GM19452 (cell line): ENCODE data around the gene RBMS3.
"Not testable (repeated sequence)": the region's sequence is repeated elsewhere in the genome, so short reads cannot be mapped to it uniquely, and the experiment has no call there.

Experiments
- ATAC-seq: cut with Tn5 transposase; IDR thresholded peaks from one replicate; pipeline ENCODE4 v1.9.1; 2021; ENCODE audit not compliant: unreplicated experiment

RBMS3 gene

DNA sequence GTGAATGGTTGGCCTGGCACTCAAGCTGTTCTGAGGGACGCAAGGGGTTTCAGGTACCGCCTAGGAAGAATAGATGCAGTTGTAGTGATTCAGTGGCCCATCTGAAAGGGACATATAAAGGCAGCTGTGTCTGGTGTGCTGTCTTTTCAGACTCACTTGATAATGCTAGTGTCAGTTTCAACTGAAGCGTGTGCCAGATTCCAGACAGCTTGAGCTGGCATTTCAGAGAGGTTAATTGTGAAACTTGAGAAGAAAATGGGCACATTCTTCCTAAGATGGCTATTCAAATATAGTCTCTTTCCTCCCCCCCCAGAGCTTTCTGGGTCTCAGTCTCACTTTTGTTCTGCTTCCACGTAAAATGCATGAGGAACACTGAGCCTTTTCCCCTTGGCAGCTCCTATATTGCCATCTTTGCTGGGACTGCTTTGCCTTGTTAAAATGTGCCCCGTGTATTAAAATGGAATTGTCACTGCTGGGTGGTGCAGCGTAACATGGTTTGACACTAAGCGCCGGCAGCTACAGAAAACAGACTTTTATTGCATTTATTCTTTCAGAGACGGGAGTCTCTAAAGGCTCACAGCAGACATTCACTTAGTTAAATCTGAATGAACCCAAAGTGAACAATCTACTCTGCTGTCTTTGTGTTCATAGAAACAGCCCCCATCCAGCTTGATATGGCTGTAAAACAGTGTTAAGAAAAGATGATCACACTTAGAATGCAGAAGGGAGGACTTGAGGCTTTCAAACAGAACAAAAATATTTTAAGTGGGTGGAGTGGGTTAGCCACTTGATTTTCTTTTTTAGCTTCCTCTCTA is 478.7 kb downstream of the RBMS3 start:
- no peak for ATAC-seq

DNA sequence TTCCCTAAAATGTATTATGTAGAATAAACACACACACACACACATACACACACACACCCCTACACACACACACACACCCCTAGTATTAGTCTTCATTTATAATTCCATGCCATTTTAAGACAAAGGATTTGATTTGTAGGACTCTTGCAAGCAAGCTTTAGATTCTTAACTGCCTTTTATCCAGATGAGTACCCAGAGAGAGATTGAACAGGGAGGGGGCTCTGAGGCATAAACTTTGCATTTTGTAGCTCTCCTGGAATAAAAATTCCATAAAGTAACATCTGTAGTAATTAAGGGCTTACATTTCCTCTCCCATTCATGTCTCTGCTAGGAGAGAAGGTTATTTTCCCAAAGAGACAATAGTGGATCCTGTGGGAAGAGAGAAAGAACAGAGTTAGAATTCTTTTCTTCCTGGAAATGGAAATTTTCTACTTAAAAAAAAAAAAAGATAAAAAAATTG is 479.4 kb downstream of the RBMS3 start:
- no peak for ATAC-seq

DNA sequence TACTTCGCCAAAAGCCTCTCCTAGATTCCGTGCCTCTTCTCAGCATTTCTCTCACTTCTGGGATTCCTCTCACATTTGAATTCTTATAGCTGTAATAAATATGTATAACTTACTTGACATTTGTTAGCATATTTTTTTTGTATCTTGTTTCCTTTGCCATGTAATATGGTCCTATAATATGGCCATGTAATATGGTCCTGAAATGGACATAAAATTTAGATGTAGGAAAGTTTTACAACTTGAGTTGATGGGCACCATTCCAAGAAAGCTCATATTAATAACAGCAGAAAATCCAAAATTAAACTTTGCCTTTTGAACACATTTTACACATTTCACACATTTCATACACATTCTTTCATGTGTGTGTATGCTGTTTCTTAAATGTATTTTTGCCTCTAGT is 480.6 kb downstream of the RBMS3 start:
- ATAC-seq: no peak

DNA sequence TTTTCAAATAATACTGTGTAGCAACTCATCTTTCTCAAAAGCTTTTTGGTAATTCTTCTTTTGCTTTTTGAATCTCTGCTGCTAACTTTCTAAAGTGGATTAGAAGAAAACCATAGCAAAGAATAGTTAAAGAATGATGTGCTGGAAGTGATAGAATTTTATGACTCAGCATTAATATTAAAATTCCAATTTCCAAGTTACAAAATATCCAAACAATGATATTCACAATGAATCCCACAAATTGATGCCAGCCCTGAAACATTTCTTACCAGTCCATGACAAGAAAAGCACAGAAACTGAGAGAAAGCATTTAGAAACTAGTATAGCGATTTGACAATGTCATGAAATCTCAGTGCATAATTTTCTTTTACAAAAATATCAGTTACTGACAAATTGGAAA is 482.2 kb downstream of the RBMS3 start:
- no peak for ATAC-seq

DNA sequence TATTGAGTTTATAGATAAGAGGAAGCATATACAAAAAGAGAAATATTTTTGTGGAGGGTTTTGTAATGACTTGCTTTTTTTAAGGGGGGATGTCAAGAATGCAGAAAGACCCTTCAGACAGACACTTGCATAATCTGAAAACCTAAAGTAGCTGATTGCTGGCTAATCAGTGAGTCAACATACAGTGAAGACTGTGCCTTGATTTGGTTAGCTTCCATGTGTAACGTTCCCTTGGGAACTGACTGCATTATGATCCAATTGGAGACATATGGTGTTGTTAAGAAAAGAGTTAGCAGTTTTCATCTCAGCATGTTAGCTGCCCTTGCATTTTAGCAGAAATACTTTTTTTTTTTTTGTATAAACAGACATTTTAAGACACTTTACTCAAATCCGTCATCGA is 483.2 kb downstream of the RBMS3 start:
- no peak for ATAC-seq

DNA sequence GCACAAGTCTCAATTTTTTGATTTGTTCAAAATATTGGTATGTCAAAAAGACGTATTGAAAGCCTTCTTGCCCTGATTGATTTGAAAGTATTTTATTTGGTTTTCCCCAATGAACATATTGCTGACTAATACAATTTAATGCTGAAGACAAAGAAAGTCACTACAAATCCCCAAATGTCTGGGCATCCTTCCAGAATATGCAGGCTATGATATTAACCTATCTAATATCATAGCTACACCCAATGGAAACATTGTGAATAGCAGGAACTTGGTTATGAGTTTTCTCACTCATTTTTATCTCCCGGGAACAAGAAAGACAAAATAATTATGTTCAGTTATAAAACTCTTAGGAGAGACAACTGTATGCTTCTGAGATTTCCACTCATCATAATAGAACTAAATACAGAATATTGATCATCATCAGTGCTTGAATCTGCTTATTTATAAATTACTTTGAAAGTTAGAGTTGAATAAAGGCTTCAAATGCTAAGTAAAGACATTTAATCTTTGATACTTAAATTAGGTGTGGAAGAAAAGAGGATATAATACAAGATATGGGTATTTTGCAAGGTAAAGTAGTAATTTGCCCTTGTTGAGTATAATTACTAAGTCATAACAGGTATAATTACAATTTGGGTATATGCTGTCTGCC is 483.9 kb downstream of the RBMS3 start:
- ATAC-seq: no peak

DNA sequence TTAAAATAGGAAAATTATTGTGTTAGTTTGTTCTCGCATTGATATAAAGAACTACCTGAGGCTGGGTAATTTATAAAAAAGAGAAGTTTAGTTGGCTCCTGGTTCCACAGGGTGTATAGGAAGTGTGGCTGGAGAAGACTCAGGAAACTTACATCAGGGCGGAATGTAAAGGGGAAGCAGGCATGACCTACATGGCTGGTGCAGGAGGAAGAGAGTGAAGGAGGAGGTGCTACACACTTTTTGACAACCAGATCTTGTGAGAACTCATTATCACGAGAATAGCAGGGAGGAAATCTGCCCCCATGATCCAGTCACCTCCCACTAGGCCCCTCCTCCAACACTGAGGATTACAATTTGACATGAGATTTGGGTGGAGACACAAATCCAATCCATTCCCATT is 490.7 kb downstream of the RBMS3 start:
- ATAC-seq: no peak

DNA sequence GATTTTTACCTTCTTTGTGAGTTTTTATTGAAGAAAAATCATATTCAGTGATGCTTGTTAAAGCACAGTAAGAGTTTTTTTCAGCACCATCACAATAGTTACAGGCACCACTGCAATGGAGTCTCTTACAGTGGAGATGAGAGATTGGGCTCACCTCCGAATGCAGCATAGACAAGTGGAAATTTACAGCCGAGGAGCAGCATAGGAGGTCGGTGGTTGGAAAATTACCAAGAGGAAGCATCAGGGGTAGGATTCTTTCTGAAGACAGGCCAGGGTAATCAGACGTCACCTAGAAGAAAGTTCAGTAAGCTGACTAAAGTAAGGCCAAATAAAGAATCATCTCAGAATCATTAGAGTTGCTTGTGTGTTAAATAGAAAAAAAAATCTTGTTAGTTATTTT is 491.6 kb downstream of the RBMS3 start:
- ATAC-seq: no peak

DNA sequence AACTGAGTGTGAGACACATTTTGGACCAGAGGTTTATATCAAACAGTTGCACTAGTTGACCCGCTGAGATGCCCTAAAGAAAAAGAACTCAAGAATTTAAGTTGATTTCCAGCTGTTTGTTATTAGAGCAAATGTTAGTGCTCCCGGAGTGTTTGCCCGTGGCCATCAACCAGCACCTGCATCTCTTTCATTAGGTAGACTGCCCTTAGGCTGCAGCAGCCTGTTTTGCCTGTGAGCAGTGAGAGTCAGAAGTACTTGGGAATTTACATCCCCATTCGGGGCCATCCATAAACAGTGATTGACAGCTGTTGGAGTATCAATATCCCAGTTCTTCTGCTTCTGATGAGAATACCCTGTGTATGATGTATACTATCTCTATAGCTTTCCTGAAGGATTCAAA is 492.6 kb downstream of the RBMS3 start:
- ATAC-seq: no peak

DNA sequence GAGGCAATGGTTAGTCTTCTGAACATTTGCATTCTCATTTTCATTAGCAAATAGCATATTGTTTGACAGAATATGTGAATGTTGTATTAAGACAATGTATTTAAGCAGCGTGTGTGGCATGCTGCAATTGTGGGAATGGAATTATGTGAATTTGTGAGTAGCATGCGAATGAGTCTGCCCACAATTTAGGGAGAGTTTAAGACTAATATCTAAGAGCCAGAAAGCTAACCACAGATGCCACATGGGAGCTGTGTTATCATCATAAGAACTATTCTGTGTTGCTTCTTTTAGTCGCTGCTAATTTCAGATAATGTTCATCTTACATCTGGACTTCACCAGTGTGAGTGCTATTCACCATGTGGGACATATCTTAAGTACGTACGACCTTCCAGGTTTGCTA is 494.5 kb downstream of the RBMS3 start:
- no peak for ATAC-seq

DNA sequence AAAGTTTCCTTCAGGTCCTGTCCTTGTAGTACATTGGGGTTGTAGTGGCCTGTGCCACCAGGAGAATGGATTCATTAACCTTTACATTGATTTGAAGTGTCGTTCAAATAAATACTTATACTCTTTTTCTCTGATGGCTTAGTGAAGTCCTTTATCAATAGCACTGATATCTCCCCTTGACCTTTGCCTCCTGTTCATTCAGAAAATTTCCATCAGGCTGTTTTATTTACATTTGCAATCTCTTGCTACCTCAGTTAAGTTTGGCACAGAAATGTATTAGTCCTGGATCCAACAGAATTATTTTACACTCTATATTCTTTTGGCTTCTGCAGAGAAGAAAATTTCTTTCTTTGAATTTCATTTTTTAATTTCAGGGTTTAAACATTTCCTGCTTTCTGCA is 497.0 kb downstream of the RBMS3 start:
- no peak for ATAC-seq

DNA sequence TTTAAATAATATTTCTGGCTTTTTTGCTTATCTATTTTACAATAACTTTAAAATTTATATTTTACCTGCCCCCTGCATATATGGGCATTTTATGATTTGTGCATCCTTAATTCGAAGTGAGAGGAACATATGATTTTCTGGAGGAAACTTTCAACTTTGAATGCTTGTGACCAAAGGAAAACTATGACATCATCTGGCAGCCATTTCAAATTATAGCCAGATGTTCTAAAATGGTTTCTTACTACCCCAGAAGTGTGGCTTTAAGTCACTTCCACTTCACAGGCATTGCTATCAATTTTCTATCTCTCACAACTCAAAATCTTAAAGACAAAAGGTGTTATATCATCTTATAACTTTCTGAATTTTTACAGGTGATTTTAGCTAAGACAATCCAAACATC is 508.8 kb downstream of the RBMS3 start:
- no peak for ATAC-seq

DNA sequence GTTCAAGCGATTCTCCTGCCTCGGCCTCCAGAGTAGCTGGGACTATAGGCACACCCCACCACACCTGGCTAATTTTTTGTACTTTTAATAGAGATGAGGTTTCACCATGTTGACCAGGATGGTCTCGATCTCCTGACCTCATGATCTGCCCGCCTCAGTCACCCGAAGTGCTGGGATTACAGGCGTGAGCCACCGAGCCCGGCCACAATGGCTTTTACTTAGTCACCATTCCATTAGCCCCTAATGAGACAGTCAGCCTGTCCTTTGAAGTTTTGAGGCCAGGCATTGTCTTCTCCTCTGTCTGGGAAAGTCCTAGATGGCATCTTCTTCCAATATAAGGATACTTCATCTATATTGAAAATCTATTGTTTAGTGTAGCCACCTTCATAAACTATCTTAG is 515.9 kb downstream of the RBMS3 start:
- ATAC-seq: no peak

DNA sequence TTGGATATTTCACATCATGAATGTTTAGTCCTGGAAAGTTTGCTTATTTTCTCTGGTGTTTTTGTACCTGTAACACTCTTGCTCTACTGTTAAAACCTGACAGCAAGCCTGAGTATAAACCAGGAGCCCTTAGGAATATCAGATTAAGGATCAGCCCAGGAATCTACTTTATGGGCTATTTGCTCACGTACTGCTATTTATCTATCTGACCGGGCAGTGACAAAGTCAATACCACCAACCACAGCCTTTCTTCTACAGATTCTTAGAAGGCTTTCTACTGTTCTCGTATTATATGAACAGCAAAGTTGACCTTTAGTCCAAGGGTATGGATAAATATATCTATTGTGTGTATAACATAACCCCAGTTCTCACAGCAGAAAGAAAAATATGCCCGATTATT is 521.2 kb downstream of the RBMS3 start:
- ATAC-seq: no peak

DNA sequence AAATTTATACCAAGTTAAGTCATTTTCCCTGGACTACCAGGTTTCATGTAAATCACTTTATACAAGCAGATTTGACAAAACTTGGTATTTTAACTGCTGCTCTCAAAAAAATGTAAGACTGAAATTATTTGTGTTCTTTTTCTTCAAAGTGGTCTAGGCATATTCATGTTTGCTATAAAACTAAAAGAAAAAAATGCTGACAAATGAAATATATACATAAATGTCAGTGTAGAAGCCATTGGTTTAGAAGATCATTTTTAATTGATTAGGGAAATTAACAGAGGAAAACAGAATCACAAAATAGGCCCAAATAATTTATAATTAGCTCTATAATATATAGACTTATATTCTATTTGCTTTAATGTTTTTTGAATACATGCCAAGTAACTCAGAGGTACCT is 523.2 kb downstream of the RBMS3 start:
- ATAC-seq: no peak

DNA sequence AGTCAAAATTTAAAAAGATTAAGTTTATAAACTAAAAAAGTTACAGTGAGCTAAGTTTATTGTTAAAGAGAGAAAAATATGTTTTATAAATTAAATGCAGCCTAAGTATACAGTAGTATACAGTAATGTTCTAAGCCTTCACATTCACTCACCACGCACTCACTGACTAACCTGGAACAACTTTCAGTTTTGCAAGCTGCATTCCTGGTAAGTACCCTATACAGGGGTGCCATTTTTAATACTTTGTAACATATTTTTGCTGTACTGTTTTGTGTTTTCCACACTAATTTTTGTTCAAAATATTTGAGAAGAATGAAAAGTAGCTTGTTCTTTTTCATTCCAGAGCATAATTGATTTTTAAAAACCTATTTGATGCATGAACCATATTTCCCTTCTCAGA is 524.9 kb downstream of the RBMS3 start:
- no peak for ATAC-seq

DNA sequence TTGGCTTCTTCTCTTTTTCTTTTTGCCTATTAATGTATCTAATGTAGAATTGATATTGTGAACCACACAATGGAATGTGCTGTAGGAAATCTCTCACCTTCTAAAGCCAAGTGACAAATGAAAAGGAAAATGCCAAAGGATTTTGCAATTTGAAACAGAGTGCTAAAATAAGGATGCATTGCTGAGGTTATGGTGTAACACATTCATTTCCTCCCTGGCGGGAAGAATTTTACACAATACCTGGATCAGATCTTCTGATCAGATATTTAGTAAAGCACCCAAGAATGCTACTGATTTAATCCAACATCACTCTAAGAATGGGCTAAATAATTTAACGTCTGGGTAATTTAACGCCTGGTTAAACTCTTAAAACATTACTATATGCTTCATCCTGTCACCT is 527.5 kb downstream of the RBMS3 start:
- not testable (repeated sequence) for ATAC-seq

DNA sequence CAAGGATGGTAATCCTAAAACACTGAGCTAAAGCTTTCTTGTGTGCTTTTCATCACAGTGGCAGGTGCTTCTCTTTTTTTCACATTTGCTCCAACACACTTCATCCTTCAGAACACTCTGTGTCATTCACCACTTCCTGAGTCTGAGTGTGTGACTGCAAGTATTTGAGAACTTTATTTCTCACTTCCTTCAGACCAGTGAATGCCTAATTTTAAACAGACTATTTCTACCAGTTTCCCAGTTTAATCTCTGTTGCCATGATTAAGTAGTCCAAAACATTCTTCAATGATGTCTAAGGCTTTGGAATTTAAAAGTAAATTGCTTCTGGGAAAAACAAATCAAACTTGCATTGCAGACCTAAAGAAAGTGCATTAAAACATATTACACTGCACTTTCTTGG is 541.2 kb downstream of the RBMS3 start:
- no peak for ATAC-seq

DNA sequence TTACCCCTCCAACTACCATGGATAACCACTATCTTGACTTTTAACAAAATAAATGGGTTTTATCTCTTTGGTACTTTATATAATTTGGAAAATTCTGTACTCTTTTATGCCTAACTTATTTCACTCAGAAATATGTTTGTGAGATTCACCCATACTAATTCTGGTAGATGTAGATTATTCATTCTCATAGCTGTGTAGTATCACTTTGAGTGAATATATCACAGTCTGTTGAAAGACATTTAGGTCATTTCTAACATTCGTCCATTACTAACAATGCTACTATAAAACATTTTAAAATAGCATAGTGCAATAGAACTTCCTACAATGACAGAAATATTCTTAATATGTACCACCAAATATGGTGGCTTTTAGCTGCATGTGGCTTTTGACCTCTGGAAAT is 542.4 kb downstream of the RBMS3 start:
- ATAC-seq: no peak

DNA sequence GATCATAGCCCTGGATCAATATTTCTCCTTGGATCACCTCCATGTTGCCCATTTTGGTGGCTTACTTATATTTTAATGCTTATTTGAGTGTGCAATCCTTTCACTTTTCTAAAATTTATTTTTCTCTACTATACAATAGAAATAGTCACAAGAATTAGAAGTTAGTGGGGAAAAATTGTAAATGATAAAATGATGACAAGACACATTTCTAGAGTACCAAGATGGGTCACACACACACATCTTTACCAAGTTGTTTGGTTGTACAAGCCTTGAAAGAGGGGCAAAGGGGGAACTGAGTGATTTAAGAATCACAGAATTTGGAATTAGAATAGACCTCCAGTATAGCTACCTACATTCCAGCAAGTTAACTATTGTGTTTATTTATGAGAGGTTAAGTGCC is 545.8 kb downstream of the RBMS3 start:
- ATAC-seq: no peak

DNA sequence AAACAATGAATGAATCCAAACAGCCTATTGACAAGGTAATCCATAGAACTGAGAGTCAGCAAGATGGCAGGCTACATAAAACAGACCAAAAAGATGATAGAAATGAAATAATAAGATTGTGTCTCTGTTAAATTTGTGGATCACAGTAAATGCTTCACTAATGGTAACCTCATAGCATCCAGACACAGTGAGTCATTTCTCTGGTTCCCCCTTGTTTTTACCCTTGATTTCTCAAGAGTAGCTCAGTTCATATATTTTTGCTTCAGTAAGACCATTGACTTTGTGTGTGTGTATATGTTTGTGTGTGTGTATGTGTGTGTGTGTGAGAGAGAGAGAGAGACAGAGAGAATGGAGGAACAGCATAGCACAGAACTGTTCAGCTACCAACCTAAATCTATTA is 546.9 kb downstream of the RBMS3 start:
- no peak for ATAC-seq

DNA sequence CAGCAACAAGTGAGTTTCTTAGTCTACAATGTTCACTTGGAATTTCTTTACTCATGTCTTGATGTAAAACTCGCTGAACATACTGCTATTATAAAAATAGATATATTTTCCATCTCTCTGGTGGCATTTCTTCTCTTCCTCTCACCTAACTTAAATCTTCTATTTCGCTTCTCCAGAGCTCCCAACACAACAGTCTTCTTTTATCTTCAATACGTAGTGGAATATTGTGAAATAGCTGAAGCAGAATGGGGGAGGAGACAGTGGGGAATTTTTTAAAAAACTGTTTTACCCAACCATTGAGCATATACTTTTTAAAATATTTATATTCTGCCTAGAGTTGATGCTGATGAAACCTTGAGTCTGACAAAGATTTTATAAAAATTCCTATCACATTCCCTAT is 548.5 kb downstream of the RBMS3 start:
- ATAC-seq: no peak

DNA sequence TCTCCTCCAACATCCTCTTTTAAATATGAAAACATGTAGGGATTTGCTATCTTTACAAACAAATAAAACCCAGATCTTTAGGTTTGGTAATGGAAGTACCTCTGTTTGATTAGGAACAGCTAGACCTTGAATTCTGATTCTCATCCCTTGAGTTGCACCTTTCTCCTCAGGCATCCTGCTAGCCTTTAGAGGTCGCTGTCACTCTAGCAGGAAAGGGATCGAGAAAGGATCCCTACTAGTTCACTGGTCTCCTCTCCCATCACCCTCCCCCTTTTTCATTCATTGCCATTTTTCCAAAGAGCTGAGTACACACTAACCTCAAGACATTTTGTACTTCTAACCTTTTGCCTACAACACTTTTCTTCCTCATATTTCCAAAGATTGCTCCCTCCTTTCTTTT is 569.8 kb downstream of the RBMS3 start:
- ATAC-seq: no peak
